H1 (cell line): ENCODE data around the gene DMRT1. TPM values are rescaled to one million over a fixed set of nuclear protein-coding genes. Genes with fewer than 3 reads are reported as not detected.

Source experiments
- RNF2 ChIP-seq: fragments of 200-900, 300-1000 bp; sonication (generic); IDR thresholded peaks from 2 replicates; pipeline ENCODE4 v1.7.1; 2016; ENCODE audit warnings: borderline replicate concordance, low read depth, mild to moderate bottlenecking, antibody characterized with exemption, low read length; ENCODE audit not compliant: poor library complexity, severe bottlenecking; ENCODE audit errors: missing control alignments
- polyA plus RNA-seq, 7 experiments: library from polyadenylated mRNA; depleted of rRNA in 3 of 7; stranded (reverse) in 5 of 7; unstranded in 2 of 7; fragments of >200 nt in 5 of 7; fragments of 200-250 nt in 2 of 7; gene quantifications; 1 replicate in 5 of 7; 2 replicates in 1 of 7; 4 replicates in 1 of 7; pipeline versions ENCODE4 v1.2.1 to v1.2.3, GENCODE V29; 2011 to 2013; ENCODE audit warnings: missing spikeins in 2 of 7, mixed read lengths in 2 of 7
- total RNA-seq: library from RNA; stranded (reverse); fragmentation: NEBNext Ultra II Directional; extraction: Animal tissue kit (Norgen Biotek cat#: 25700); gene quantifications from 2 replicates; pipeline ENCODE4 v1.2.1, GENCODE V29; 2021

The DMRT1 gene
- total and polyA plus RNA-seq, 2 of the 8 experiments (the other 6 are each of a cell fraction or from before 2014, with no cell fraction given): 0.15 TPM; not detected in 1

DNA sequence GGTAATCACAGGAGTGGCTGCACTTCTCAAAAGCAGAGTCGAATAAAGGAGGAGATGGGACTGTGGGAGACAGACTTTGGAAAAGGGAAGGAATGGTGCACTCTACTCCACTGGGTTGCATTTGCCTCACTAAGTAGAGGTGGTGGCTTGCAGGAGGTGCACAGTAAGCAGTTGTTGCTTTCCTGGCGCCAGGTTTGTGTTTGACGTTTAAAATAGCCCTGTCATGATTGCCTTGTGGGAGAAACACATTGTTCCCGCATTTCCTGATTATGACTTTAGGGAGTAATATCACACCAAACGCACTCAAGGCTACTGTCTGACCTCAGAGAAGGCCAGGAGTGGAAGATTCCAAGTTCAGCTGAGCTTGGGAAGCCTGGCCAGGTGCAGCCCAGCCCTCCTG is 36.7 kb downstream of the DMRT1 start (continued):
- no peak for TF ChIP-seq RNF2
